Central memory CD4-positive, alpha-beta T cell (primary cell): Measurements from ENCODE around the gene ZNF385C.

Source experiments
- DNase-seq: peaks from one replicate; pipeline ENCODE4 v3.0.0; 2022

The ZNF385C gene

GRCh38 chr17:42072323-42073187, 25.7 kb downstream of the ZNF385C start:
- DNase-seq = no peak

- DNase-seq = no peak
Observed at GRCh38 chr17:42071810-42072209, 26.5 kb downstream of the ZNF385C start.

- DNase-seq = no peak
Observed at GRCh38 chr17:42068979-42069378, 29.3 kb downstream of the ZNF385C start.

- peak; percentile 45 for DNase-seq
Observed at GRCh38 chr17:42067371-42068091, 30.7 kb downstream of the ZNF385C start.

GRCh38 chr17:42065201-42065600, 33.1 kb downstream of the ZNF385C start:
- no peak for DNase-seq

GRCh38 chr17:42062681-42063080, 35.6 kb downstream of the ZNF385C start:
- no peak for DNase-seq

- no peak for DNase-seq
Observed at GRCh38 chr17:42061646-42062487, 36.4 kb downstream of the ZNF385C start.

GRCh38 chr17:42060231-42060630, 38.0 kb downstream of the ZNF385C start:
- no peak for DNase-seq

GRCh38 chr17:42059815-42060214, 38.5 kb downstream of the ZNF385C start:
- DNase-seq = no peak

- DNase-seq = no peak
Observed at GRCh38 chr17:42058063-42058462, 40.2 kb downstream of the ZNF385C start.

- DNase-seq = no peak
Observed at GRCh38 chr17:42056635-42057034, 41.6 kb downstream of the ZNF385C start.

- no peak for DNase-seq
Observed at GRCh38 chr17:42055496-42055895, 42.8 kb downstream of the ZNF385C start.

- DNase-seq = no peak
Observed at GRCh38 chr17:42055027-42055426, 43.2 kb downstream of the ZNF385C start.

- DNase-seq = no peak
Observed at GRCh38 chr17:42053731-42054500, 44.4 kb downstream of the ZNF385C start.

GRCh38 chr17:42052346-42052877, 45.9 kb downstream of the ZNF385C start:
- no peak for DNase-seq

- no peak for DNase-seq
Observed at GRCh38 chr17:42051645-42052044, 46.6 kb downstream of the ZNF385C start.

GRCh38 chr17:42051013-42051400, 47.3 kb downstream of the ZNF385C start:
- DNase-seq = no peak

GRCh38 chr17:42050393-42051012, 47.8 kb downstream of the ZNF385C start, which contains the start of gene C17orf113:
TSS of gene C17orf113 (minus strand) at chr17:42050601. CDS start at chr17:42043376, 7,225 bp downstream.
- DNase-seq = peak; percentile 13

GRCh38 chr17:42049834-42050392, 48.4 kb downstream of the ZNF385C start:
- no peak for DNase-seq

GRCh38 chr17:42047343-42047742, 50.9 kb downstream of the ZNF385C start:
- no peak for DNase-seq

GRCh38 chr17:42045719-42046118, 52.6 kb downstream of the ZNF385C start:
- no peak for DNase-seq
